ENCODE data around the gene BRS3.

The BRS3 gene

GRCh38 chrX:136480383-136480782 lies 7.4 kb upstream of the BRS3 start:
- Histone ChIP-seq H3K9ac (no peak overlapping the region), H3K4me3 (ENCODE audit: low read depth, low read length) (no peak overlapping the region), H3K36me3 (ENCODE audit: control insufficient read depth, insufficient read depth, low read length) (no peaks in the 10 kb centered on the region), H3K4me1 (peaks cover 4% of the 10 kb centered on the region), H3K27me3 (ENCODE audit: control insufficient read depth, insufficient read depth, low read length) (no peaks in the 10 kb centered on the region), H2AFZ (peak overlapping the region; percentile 28), H3K79me2 (no peaks in the 10 kb centered on the region), H3K4me2 (ENCODE audit: low read length) (no peak overlapping the region), H3K9me3 (ENCODE audit: control insufficient read depth, low read length) (no peaks in the 10 kb centered on the region), H3K27ac (no peak overlapping the region)
- no peak for TF ChIP-seq CTCF (IDR thresholded peaks at IDR 0.05)

- Histone ChIP-seq H3K4me3 (ENCODE audit: low read depth, low read length) (no peak overlapping the region), H3K9me3 (ENCODE audit: control insufficient read depth, low read length) (no peaks in the 10 kb centered on the region), H3K4me2 (ENCODE audit: low read length) (no peak overlapping the region), H3K4me1 (peaks cover 4% of the 10 kb centered on the region), H3K79me2 (no peaks in the 10 kb centered on the region), H2AFZ (no peak overlapping the region), H3K36me3 (ENCODE audit: control insufficient read depth, insufficient read depth, low read length) (no peaks in the 10 kb centered on the region), H3K27ac (no peak overlapping the region), H3K9ac (no peak overlapping the region), H3K27me3 (ENCODE audit: control insufficient read depth, insufficient read depth, low read length) (no peaks in the 10 kb centered on the region)
- TF ChIP-seq CTCF (IDR thresholded peaks at IDR 0.05) = no peak
Measured at GRCh38 chrX:136488706-136489105, 959 bp downstream of the BRS3 start.

GRCh38 chrX:136491832-136492231 lies 4.1 kb downstream of the BRS3 start:
- Histone ChIP-seq H3K9ac (no peak overlapping the region), H3K27ac (no peak overlapping the region), H3K4me2 (ENCODE audit: low read length) (no peak overlapping the region), H3K27me3 (ENCODE audit: control insufficient read depth, insufficient read depth, low read length) (no peaks in the 10 kb centered on the region), H2AFZ (no peak overlapping the region), H3K36me3 (ENCODE audit: control insufficient read depth, insufficient read depth, low read length) (no peaks in the 10 kb centered on the region), H3K9me3 (ENCODE audit: control insufficient read depth, low read length) (no peaks in the 10 kb centered on the region), H3K79me2 (no peaks in the 10 kb centered on the region), H3K4me1 (no peaks in the 10 kb centered on the region), H3K4me3 (ENCODE audit: low read depth, low read length) (no peak overlapping the region)
- TF ChIP-seq CTCF (IDR thresholded peaks at IDR 0.05) = no peak

DNA sequence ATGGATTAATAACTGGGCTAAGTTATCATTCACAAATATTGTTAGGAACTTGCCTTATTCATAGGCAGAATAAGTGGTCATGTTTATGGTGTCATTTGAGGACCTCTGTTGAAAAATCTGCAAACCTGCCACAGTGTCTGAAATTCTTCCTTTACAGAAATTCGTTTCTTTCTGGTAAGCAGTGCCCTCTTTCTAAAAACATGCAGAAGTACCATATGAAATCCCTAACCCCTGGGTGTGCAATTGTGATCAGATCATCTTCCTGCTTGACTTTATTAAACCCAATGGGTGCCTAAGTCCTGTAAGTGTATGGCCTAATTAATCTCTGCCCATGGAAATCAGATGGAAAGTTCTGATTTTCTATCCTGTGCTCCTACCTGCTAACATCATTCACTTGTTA lies 5.3 kb downstream of the BRS3 start:
- no peak overlapping the region for H3K9ac ChIP-seq
- H3K9me3 ChIP-seq (ENCODE audit: control insufficient read depth, low read length) = no peaks in the 10 kb centered on the region
- H3K4me3 ChIP-seq (ENCODE audit: low read depth, low read length) = no peak overlapping the region
- no peak for TF ChIP-seq CTCF (IDR thresholded peaks at IDR 0.05)
- no peaks in the 10 kb centered on the region for H3K79me2 ChIP-seq
- no peaks in the 10 kb centered on the region for H3K4me1 ChIP-seq
- no peak overlapping the region for H3K27ac ChIP-seq
- H3K27me3 ChIP-seq (ENCODE audit: control insufficient read depth, insufficient read depth, low read length) = no peaks in the 10 kb centered on the region
- H3K36me3 ChIP-seq (ENCODE audit: control insufficient read depth, insufficient read depth, low read length) = no peaks in the 10 kb centered on the region
- no peak overlapping the region for H3K4me2 ChIP-seq (ENCODE audit: low read length)
- H2AFZ ChIP-seq = no peak overlapping the region

GRCh38 chrX:136495043-136495442 lies 7.3 kb downstream of the BRS3 start:
- TF ChIP-seq CTCF (IDR thresholded peaks at IDR 0.05) = no peak
- H3K27ac ChIP-seq = no peak overlapping the region

More at GRCh38 chrX:136495043-136495442, 7.3 kb downstream of the BRS3 start:
- Histone ChIP-seq H3K4me3 (ENCODE audit: low read depth, low read length) (no peak overlapping the region), H3K9ac (no peak overlapping the region), H3K79me2 (no peaks in the 10 kb centered on the region), H3K4me2 (ENCODE audit: low read length) (no peak overlapping the region), H3K36me3 (ENCODE audit: control insufficient read depth, insufficient read depth, low read length) (no peaks in the 10 kb centered on the region), H2AFZ (no peak overlapping the region), H3K9me3 (ENCODE audit: control insufficient read depth, low read length) (no peaks in the 10 kb centered on the region), H3K27me3 (ENCODE audit: control insufficient read depth, insufficient read depth, low read length) (no peaks in the 10 kb centered on the region), H3K4me1 (no peaks in the 10 kb centered on the region)

Measured in parathyroid adenoma (tissue), 2 donors.